ENCODE data around the gene EID3.
A peak's percentile ranks its signal among the peaks of the same experiment; 100 is the strongest.
"Not testable (repeated sequence)": the region's sequence is repeated elsewhere in the genome, so short reads cannot be mapped to it uniquely, and the experiment has no call there.

The EID3 gene

DNA sequence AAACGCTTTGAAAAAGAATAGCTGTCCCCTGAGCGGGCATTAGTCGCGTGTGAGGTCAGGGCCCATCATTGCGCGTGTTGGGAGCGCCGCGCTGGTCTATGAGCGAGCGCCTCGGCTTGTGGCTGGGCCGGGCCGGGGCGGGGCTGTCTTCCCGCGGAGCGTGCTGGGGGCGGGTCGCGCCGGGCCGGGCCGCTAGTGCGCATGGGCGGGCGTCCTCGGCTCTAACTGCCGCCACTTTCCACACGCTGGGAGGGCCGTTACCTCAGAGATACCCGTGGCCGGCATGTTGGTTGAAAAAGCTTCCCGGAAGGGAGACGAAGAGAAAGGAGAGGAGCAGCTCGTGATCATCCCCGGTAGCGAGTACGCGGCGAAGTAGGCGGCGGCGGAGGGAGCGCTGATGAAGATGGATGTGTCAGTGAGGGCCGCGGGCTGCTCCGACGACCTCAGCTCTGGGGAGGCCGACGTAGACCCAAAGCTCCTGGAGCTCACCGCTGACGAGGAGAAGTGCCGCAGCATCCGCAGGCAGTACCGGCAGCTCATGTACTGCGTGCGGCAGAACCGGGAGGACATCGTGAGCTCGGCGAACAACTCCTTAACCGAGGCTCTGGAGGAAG, at the start of gene EID3:
EID3 (plus strand) TSS at position 202 of the 614 bp plus-strand sequence; CDS start at position 398, 196 bp downstream.
- H3K36me3 ChIP-seq (ENCODE audit: control insufficient read depth, insufficient read depth, low read length) = no peaks in the 10 kb centered on the region
- H3K4me1 ChIP-seq (ENCODE audit: control insufficient read depth, insufficient read depth, low read length) = peaks cover 26% of the 10 kb centered on the region
- peak within 1 kb of the TSS; percentile 70 for H3K4me3 ChIP-seq (ENCODE audit: low read length)
- H3K27me3 ChIP-seq (ENCODE audit: control insufficient read depth, insufficient read depth, low read length) = no peaks in the 10 kb centered on the region
- peak within 1 kb of the TSS; percentile 63 for H3K27ac ChIP-seq (ENCODE audit: low read depth, low read length)
- H3K9ac ChIP-seq (ENCODE audit: low read length) = no peak within 1 kb of the TSS

DNA sequence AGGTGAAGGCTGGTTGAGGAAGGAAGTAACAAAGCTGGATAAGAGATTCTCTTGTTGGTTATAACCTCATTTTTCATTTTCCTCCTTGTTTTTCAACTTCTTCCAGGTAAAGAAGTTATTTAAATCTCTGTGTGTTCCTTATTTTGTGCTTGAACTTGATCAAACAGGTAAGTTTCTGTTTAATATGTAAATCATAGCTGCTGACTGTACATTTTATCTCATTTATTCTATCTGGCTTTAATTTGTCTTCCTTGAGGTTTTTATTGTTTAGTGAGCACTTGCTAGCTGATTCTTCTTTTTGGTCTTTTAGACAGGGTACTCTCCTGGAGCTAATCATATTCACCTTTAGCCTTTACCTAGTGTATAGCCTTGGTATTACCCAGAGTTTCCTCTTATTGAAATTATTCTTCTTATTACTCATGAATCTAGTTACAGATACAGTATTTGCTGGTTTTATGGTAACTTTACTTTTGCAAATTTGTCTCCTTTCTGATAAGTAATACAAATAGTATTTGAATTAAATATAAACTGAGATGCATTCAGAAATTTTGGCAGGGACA, 45.5 kb upstream of the EID3 start:
- H3K27me3 ChIP-seq (ENCODE audit: control insufficient read depth, insufficient read depth, low read length) = no peaks in the 10 kb centered on the region
- H3K4me3 ChIP-seq (ENCODE audit: low read length) = no peak overlapping the region
- H3K4me1 ChIP-seq (ENCODE audit: control insufficient read depth, insufficient read depth, low read length) = no peaks in the 10 kb centered on the region
- H3K27ac ChIP-seq (ENCODE audit: low read depth, low read length) = no peak overlapping the region
- no peaks in the 10 kb centered on the region for H3K36me3 ChIP-seq (ENCODE audit: control insufficient read depth, insufficient read depth, low read length)
- H3K9ac ChIP-seq (ENCODE audit: low read length) = no peak overlapping the region

DNA sequence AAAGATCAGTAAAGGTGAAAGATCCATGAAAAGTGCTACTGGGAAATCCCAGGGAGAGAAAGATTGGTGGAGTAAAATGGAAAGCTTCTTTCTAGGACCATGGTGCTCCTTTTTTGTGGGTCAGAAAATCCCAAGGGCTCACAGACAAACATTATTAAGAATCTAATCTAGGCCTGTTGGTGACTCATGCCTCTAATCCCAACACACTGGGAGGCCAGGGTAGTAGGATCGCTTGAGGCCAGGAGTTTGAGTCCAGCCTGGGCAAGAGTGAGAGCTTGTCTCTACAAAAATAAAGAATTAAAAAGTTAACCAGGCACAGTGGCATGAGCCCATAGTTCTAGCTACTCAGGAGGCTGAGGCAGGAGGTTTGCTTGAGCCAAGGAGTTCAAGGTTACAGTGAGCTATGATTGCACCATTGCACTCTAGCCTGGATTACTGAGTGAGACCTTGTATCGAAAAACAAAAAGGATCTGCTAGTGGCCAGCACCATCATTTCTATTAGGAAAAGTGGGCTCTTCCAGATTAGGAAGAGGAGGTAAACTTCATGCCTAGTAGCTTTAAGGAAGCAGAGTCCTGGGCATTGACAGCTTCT, 45.0 kb upstream of the EID3 start:
- H3K27me3 ChIP-seq (ENCODE audit: control insufficient read depth, insufficient read depth, low read length) = no peaks in the 10 kb centered on the region
- no peaks in the 10 kb centered on the region for H3K36me3 ChIP-seq (ENCODE audit: control insufficient read depth, insufficient read depth, low read length)
- no peaks in the 10 kb centered on the region for H3K4me1 ChIP-seq (ENCODE audit: control insufficient read depth, insufficient read depth, low read length)
- no peak overlapping the region for H3K4me3 ChIP-seq (ENCODE audit: low read length)
- no peak overlapping the region for H3K27ac ChIP-seq (ENCODE audit: low read depth, low read length)
- no peak overlapping the region for H3K9ac ChIP-seq (ENCODE audit: low read length)

DNA sequence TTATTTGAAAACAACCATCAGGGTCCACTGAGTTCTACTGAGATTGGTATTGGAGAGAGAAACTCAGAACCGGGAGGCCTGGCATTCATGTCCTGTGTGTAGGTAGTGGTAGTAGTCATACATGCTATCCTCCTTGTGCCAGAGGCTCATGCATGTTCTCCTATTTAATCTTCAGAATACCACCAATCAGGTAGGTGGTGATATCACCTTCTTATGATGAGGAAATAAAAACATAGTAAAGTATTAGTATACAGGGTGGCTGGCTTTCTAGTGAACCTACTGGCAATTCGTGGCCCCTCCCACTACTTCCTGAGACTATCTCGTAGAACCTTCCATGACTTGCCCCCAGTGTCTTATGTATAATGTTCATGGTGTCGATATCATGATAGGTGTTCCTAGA, 40.5 kb upstream of the EID3 start:
- Histone ChIP-seq H3K27me3 (ENCODE audit: control insufficient read depth, insufficient read depth, low read length) (no peaks in the 10 kb centered on the region), H3K4me3 (ENCODE audit: low read length) (no peak overlapping the region), H3K36me3 (ENCODE audit: control insufficient read depth, insufficient read depth, low read length) (no peaks in the 10 kb centered on the region), H3K4me1 (ENCODE audit: control insufficient read depth, insufficient read depth, low read length) (no peaks in the 10 kb centered on the region), H3K9ac (ENCODE audit: low read length) (no peak overlapping the region), H3K27ac (ENCODE audit: low read depth, low read length) (no peak overlapping the region)

DNA sequence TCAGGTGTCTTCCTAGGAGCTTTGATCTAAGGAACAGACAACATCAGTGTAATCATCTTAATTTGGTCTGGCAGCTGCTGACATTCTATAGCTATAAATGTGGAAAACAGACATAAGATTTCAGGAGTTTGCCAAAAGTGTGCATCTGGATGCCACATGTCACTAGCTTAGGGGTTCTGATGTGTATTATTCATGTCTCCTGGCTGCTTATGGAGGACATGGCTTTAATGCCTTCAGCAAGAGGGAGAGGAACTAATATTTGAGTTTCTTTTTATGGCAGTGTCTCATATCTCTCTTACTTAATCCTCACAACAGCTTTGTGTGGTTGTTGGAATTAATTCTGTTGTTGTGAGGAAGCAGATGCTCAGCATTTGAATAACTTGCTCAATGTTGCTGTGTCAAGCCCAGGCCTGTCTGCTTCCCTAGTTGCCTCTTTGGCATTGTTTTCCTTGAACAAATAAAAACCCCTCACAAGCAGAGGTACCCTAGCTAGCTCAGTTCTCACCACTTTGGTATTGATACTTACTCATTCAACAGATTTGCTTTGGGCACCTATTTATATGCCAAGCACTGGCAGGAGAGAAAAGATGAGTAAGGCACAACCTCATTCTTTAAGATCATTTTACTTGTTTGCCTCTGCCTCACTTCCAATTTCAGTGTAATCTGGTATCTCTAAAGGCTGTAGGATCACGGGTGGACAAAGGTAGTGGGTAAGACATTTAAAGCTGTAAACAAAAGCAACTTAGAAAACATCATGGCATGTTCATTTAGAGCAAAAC, 39.8 kb upstream of the EID3 start:
- no peaks in the 10 kb centered on the region for H3K36me3 ChIP-seq (ENCODE audit: control insufficient read depth, insufficient read depth, low read length)
- H3K9ac ChIP-seq (ENCODE audit: low read length) = no peak overlapping the region
- no peak overlapping the region for H3K4me3 ChIP-seq (ENCODE audit: low read length)
- no peaks in the 10 kb centered on the region for H3K4me1 ChIP-seq (ENCODE audit: control insufficient read depth, insufficient read depth, low read length)
- H3K27me3 ChIP-seq (ENCODE audit: control insufficient read depth, insufficient read depth, low read length) = no peaks in the 10 kb centered on the region
- no peak overlapping the region for H3K27ac ChIP-seq (ENCODE audit: low read depth, low read length)

DNA sequence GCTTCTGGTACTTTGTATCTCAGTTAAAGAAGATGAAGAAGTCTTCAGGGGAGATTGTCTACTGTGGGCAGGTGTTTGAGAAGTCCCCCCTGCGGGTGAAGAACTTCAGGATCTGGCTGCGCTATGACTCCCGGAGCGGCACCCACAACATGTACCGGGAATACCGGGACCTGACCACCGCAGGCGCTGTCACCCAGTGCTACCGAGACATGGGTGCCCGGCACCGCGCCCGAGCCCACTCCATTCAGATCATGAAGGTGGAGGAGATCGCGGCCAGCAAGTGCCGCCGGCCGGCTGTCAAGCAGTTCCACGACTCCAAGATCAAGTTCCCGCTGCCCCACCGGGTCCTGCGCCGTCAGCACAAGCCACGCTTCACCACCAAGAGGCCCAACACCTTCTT, 38.1 kb upstream of the EID3 start:
- not testable (repeated sequence) for H3K36me3 ChIP-seq (ENCODE audit: control insufficient read depth, insufficient read depth, low read length); H3K27ac ChIP-seq (ENCODE audit: low read depth, low read length); H3K27me3 ChIP-seq (ENCODE audit: control insufficient read depth, insufficient read depth, low read length); H3K4me1 ChIP-seq (ENCODE audit: control insufficient read depth, insufficient read depth, low read length); H3K4me3 ChIP-seq (ENCODE audit: low read length); H3K9ac ChIP-seq (ENCODE audit: low read length)

DNA sequence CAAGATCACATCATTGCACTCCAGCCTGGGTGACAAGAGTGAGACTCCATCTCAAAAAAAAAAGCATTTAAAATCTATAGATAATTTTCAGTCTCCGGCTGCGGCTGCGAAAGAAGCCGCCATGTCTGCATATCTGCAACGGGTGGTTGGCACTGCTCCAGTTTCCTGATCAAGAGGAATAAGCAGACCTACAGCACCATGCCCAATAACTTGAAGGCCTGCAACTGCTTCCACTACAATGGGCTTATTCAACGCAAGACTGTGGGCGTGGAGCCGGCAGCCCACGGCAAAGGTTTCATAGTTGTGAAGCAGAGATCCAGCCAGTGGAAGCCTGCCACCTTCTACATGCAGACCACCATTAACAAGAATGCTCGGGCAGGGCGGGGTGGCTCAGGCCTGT, 30.6 kb upstream of the EID3 start:
- no peaks in the 10 kb centered on the region for H3K27me3 ChIP-seq (ENCODE audit: control insufficient read depth, insufficient read depth, low read length)
- no peaks in the 10 kb centered on the region for H3K4me1 ChIP-seq (ENCODE audit: control insufficient read depth, insufficient read depth, low read length)
- no peak overlapping the region for H3K4me3 ChIP-seq (ENCODE audit: low read length)

DNA sequence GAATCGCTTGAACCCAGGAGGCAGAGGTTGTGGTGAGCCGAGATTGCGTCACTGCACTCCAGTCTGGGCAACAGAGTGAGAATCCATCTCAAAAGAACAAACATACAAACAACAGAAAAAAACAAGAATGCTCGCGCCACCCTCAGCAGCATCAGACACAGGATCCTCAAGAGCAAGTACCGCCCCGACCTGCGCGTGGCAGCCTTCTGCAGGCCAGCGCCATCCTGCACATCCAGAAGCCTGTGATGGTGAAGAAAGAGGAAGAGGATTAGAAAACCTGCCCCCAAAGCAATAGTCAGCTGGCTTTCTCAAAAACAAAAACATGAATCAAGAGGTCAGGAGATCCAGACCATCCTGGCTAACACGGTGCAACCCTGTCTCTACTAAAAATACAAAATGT, 30.0 kb upstream of the EID3 start:
- Histone ChIP-seq H3K27me3 (ENCODE audit: control insufficient read depth, insufficient read depth, low read length) (no peaks in the 10 kb centered on the region), H3K4me1 (ENCODE audit: control insufficient read depth, insufficient read depth, low read length) (no peaks in the 10 kb centered on the region), H3K27ac (ENCODE audit: low read depth, low read length) (no peak overlapping the region), H3K4me3 (ENCODE audit: low read length) (no peak overlapping the region), H3K9ac (ENCODE audit: low read length) (no peak overlapping the region), H3K36me3 (ENCODE audit: control insufficient read depth, insufficient read depth, low read length) (no peaks in the 10 kb centered on the region)

More for the DNA sequence above, 30.6 kb upstream of the EID3 start:
- H3K36me3 ChIP-seq (ENCODE audit: control insufficient read depth, insufficient read depth, low read length) = no peaks in the 10 kb centered on the region
- no peak overlapping the region for H3K27ac ChIP-seq (ENCODE audit: low read depth, low read length)
- no peak overlapping the region for H3K9ac ChIP-seq (ENCODE audit: low read length)

DNA sequence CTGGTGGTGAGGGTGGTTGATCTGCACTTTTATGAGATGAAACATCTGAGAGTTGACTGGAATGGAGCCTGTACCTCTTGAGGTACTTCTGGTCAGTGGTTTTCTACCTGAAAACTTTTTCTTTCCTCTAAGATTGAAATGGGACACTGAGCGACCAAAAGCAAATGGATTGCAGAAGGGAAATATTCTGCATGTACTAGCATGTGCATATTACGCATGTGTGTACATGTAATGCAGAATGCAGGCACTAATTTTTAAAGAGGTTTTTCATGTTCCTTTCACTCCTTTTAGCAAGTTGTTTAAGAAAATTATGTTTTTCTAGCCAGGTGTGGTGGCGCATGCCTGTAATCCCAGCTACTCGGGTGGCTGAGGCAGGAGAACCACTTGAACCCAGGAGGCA, 28.7 kb upstream of the EID3 start:
- no peak overlapping the region for H3K4me3 ChIP-seq (ENCODE audit: low read length)
- H3K36me3 ChIP-seq (ENCODE audit: control insufficient read depth, insufficient read depth, low read length) = no peaks in the 10 kb centered on the region
- no peaks in the 10 kb centered on the region for H3K4me1 ChIP-seq (ENCODE audit: control insufficient read depth, insufficient read depth, low read length)
- no peaks in the 10 kb centered on the region for H3K27me3 ChIP-seq (ENCODE audit: control insufficient read depth, insufficient read depth, low read length)
- H3K27ac ChIP-seq (ENCODE audit: low read depth, low read length) = no peak overlapping the region
- H3K9ac ChIP-seq (ENCODE audit: low read length) = no peak overlapping the region

DNA sequence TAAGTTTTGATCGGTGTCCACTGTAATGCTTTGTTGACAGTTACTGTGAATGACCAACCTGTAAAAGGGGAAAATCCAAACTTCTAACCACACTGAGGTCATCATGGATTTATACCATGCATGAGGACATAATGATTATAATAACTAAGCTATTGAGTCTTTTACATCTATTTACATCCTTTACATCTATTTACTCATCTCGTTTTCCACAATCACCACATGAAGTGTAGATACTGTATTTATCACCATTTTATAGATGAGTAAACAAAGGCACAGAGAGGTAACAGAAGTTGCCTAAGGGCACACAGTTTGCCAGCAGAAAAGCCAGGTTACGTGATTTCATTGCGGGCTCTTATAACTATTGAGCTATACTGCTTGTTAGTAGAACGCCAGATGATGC, 27.9 kb upstream of the EID3 start:
- Histone ChIP-seq H3K27ac (ENCODE audit: low read depth, low read length) (no peak overlapping the region), H3K9ac (ENCODE audit: low read length) (no peak overlapping the region)

DNA sequence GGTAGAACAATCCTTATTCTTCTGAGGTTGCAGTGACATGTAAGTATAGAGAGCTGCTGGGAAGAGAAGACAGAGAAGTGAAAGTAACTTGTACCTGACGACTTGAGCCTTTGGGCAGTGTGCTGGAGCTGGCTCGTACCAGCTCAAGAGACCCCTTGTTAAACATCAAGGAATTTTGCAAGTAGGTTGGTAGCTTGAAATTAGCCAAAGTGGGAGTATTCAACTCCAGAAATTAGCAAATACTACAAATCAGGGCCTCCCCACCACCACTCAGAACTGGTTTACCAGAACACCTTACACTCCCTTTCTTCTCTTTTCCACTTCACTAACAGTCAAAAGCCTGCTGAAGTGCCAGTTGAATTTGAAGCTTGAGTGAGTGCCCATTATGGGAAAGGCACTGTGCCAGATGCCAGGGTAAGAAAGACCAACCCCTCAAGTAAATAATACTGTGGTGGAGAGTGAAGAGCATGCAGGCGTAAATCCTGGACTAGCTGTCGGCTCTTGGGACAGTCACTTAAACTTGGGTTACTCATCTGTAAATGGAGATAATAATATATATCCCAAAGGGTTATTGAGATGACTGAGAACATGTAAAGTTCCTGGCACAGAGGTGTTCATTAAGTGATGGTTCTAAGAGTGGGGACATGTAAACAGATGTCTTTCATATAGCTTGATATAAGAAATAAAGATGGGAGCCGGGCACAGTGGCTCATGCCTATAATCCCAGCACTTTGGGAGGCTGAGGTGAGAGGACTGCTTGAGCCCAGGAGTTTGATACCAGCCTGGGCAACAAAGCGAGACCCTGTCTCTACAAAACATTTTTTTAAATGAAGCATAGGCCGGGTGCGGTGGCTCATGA, 27.0 kb upstream of the EID3 start:
- Histone ChIP-seq H3K4me1 (ENCODE audit: control insufficient read depth, insufficient read depth, low read length) (no peaks in the 10 kb centered on the region), H3K27ac (ENCODE audit: low read depth, low read length) (no peak overlapping the region), H3K36me3 (ENCODE audit: control insufficient read depth, insufficient read depth, low read length) (no peaks in the 10 kb centered on the region), H3K4me3 (ENCODE audit: low read length) (peak overlapping the region; percentile 10), H3K27me3 (ENCODE audit: control insufficient read depth, insufficient read depth, low read length) (no peaks in the 10 kb centered on the region), H3K9ac (ENCODE audit: low read length) (no peak overlapping the region)

More for the DNA sequence above, 27.9 kb upstream of the EID3 start:
- Histone ChIP-seq H3K27me3 (ENCODE audit: control insufficient read depth, insufficient read depth, low read length) (no peaks in the 10 kb centered on the region), H3K36me3 (ENCODE audit: control insufficient read depth, insufficient read depth, low read length) (no peaks in the 10 kb centered on the region), H3K4me3 (ENCODE audit: low read length) (no peak overlapping the region), H3K4me1 (ENCODE audit: control insufficient read depth, insufficient read depth, low read length) (no peaks in the 10 kb centered on the region)

DNA sequence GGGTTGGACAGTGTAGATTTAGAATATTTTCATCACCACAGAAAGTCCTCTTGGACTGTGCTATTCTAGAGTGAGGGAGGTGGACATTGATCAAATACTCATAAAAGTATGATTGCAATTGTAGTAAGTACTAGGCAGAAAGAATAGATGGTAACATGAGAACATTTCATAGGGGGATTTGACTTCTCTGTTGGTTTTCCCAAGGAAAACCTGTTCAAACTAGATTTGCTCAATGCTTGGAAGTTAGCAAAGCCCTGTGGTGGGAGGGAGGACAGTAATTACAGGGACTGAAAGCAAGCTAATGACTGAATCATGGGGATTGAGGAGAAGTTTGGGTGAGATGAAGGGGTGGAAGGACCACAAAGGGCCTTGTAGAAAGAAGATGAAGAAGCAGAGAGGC, 24.4 kb upstream of the EID3 start:
- Histone ChIP-seq H3K9ac (ENCODE audit: low read length) (no peak overlapping the region), H3K4me1 (ENCODE audit: control insufficient read depth, insufficient read depth, low read length) (no peaks in the 10 kb centered on the region), H3K4me3 (ENCODE audit: low read length) (no peak overlapping the region), H3K36me3 (ENCODE audit: control insufficient read depth, insufficient read depth, low read length) (no peaks in the 10 kb centered on the region), H3K27me3 (ENCODE audit: control insufficient read depth, insufficient read depth, low read length) (no peaks in the 10 kb centered on the region), H3K27ac (ENCODE audit: low read depth, low read length) (no peak overlapping the region)

Measured in rectal smooth muscle tissue (tissue), 1 donor.